ENCODE measurements around the gene PARVB. TPM values are rescaled to one million over a fixed set of nuclear protein-coding genes. Genes with fewer than 3 reads are reported as not detected.

PARVB gene
- total and polyA plus RNA-seq, 2 of the 8 experiments (the other 6 are each of a cell fraction or from before 2014, with no cell fraction given), result 14.5 to 18.6 TPM

GRCh38 chr22:44199164-44199563 is 175.1 kb downstream of the PARVB start:
- H3K9me3 ChIP-seq (ENCODE audit: insufficient read depth in 2 of 2, low read depth in 1 of 2, low read length in 1 of 2), result no peaks in the 10 kb centered on the region
- no peak for FAIRE-seq
- TF ChIP-seq HDAC6 (IDR thresholded peaks at IDR 0.05; ENCODE audit: low read depth, low read length) (no peak), CTBP2 (IDR thresholded peaks at IDR 0.05; ENCODE audit: borderline replicate concordance, insufficient read depth, insufficient read length, low read length) (no peak), SAP30 (IDR thresholded peaks at IDR 0.05; ENCODE audit: insufficient read depth, insufficient replicate concordance, low read length) (no peak), ZNF274 (IDR thresholded peaks at IDR 0.05; ENCODE audit: borderline replicate concordance, extremely low read depth, low read length) (no peak), POLR2AphosphoS5 (IDR thresholded peaks at IDR 0.05; ENCODE audit: low read depth, low read length) (no peak), EGR1 (IDR thresholded peaks at IDR 0.05; ENCODE audit: borderline replicate concordance, low read depth, low read length) (no peak), GTF2F1 (IDR thresholded peaks at IDR 0.05; ENCODE audit: borderline replicate concordance, low read depth, low read length) (no peak), KDM5A (IDR thresholded peaks at IDR 0.05; ENCODE audit: low read length) (no peak), CTCF (IDR thresholded peaks at IDR 0.05; ENCODE audit: control extremely low read depth in 1 of 3, insufficient read depth in 1 of 3, low read depth in 1 of 3, low read length in 3 of 3) (no peak), KDM1A (IDR thresholded peaks at IDR 0.05; ENCODE audit: borderline replicate concordance, low read length) (no peak), POU5F1 (IDR thresholded peaks at IDR 0.05; ENCODE audit: low read depth, low read length) (no peak), MAFK (IDR thresholded peaks at IDR 0.05; ENCODE audit: low read depth, low read length) (no peak)

More at GRCh38 chr22:44199164-44199563, 175.1 kb downstream of the PARVB start:
- Histone ChIP-seq H3K79me1 (ENCODE audit: low read depth, low read length) (no peaks in the 10 kb centered on the region), H2BK5ac (ENCODE audit: low read depth, low read length) (no peak overlapping the region), H3K56ac (replicated peaks; ENCODE audit: insufficient read length, low read depth, low read length) (no peak overlapping the region), H3K14ac (ENCODE audit: insufficient read length) (no peak overlapping the region), H2BK15ac (ENCODE audit: low read length) (0 out of 2 replicates have a peak overlapping the region, but pooled peaks have one; percentile 5), H3K9ac (replicated peaks in 1 of 4; ENCODE audit: extremely low read depth in 1 of 4, low read depth in 3 of 4, low read length in 3 of 4) (no peak overlapping the region), H3K4me1 (replicated peaks in 1 of 4; ENCODE audit: control insufficient read depth in 3 of 4, insufficient read depth in 4 of 4, low read length in 3 of 4) (peaks cover 0 to 5% (median 0%) of the 10 kb centered on the region in 4 experiments; a peak in 4 of 7 replicates), H4K5ac (ENCODE audit: insufficient read length, low read depth, low read length) (no peak overlapping the region), H3K36me3 (ENCODE audit: control insufficient read depth in 2 of 4, insufficient read depth in 4 of 4, low read length in 3 of 4) (no peaks in the 10 kb centered on the region), H2BK12ac (ENCODE audit: low read depth, low read length) (peak overlapping the region; percentile 33; the same call in 1 of the 2 replicates), H3K27ac (ENCODE audit: low read depth, low read length) (no peak overlapping the region), H3K4me3 (ENCODE audit: extremely low read depth in 1 of 4, insufficient read depth in 2 of 4, low read depth in 3 of 4, low read length in 4 of 4) (no peak overlapping the region), H3K4ac (replicated peaks; ENCODE audit: insufficient read length, low read depth, low read length) (no peak overlapping the region), H4K20me1 (replicated peaks in 1 of 2; ENCODE audit: control insufficient read depth in 1 of 2, insufficient read depth in 2 of 2, low read length in 2 of 2) (peaks cover 0 to 5% of the 10 kb centered on the region in 2 experiments), H2BK20ac (ENCODE audit: low read length) (no peak overlapping the region; the same call in 1 of the 2 replicates), H4K8ac (ENCODE audit: extremely low read depth, insufficient read depth, low read length) (no peak overlapping the region), H3K79me2 (ENCODE audit: control insufficient read depth in 1 of 2, insufficient read depth in 2 of 2, low read length in 2 of 2) (no peaks in the 10 kb centered on the region), H2AK5ac (ENCODE audit: low read depth, low read length) (no peak overlapping the region), H2BK120ac (replicated peaks; ENCODE audit: low read depth, low read length) (no peak overlapping the region), H3K18ac (ENCODE audit: extremely low read depth, low read length) (no peak overlapping the region), H3K23me2 (ENCODE audit: low read depth, low read length) (peaks cover 11% of the 10 kb centered on the region; the same call in 1 of the 2 replicates), H3K4me2 (ENCODE audit: insufficient read depth in 1 of 2, low read depth in 2 of 2, low read length in 2 of 2) (no peak overlapping the region), H3K23ac (ENCODE audit: insufficient read length) (no peak overlapping the region), H3K27me3 (replicated peaks in 1 of 4; ENCODE audit: control insufficient read depth in 3 of 4, extremely low read depth in 1 of 4, insufficient read depth in 3 of 4, low read length in 3 of 4) (no peaks in the 10 kb centered on the region), H2AFZ (ENCODE audit: low read length) (no peak overlapping the region), H4K91ac (replicated peaks; ENCODE audit: insufficient read length, low read length) (no peak overlapping the region)
- ChIA-PET CTCF (ENCODE audit: partially characterized antibody) (no interaction called here), POLR2A (ENCODE audit: partially characterized antibody) (no interaction called here)
- DNase-seq (ENCODE audit: low read depth in 1 of 2, low spot score in 2 of 2), result no peak
- 69% methylated on average over 2 of the region's 2 CpGs; no CpG with 5 or more reads in 1 of the 2 experiments for WGBS, 2 experiments (ENCODE audit: extremely low coverage in 1 of 2, insufficient coverage in 1 of 2, insufficient read length in 1 of 2, insufficient replicate concordance in 2 of 2, low coverage in 1 of 2, low lambda C conversion rate in 2 of 2, missing lambda C conversion rate in 1 of 2)
